Gastroesophageal sphincter (tissue), 4 donors: ENCODE measurements around the gene SPTB. TPM values are rescaled to one million over a fixed set of nuclear protein-coding genes. Genes with fewer than 3 reads are reported as not detected.
"Not testable (repeated sequence)": the region's sequence is repeated elsewhere in the genome, so short reads cannot be mapped to it uniquely, and the experiment has no call there.

Experiments
- ATAC-seq: fragments of 150-250 bp; one replicate; pipeline ENCODE4 v1.9.1; 2016; ENCODE audit warnings: mild to moderate bottlenecking, moderate library complexity
- H3K27ac ChIP-seq, 4 donors: fragments of 200-600 bp; sonication (generic) in 3 of 4; 1 replicate in 3 of 4; 2 replicates in 1 of 4; pipeline ENCODE4 v1.5.1; 2016 to 2019
- H3K27me3 ChIP-seq: fragments of 200-600 bp; sonication (generic); one replicate; pipeline ENCODE4 v1.5.1; 2019
- H3K36me3 ChIP-seq, 2 donors: fragments of 200-600 bp; sonication (generic); one replicate each; pipeline ENCODE4 v1.5.1; 2019; ENCODE audit warnings: control low read depth in 1 of 2
- H3K4me1 ChIP-seq, 3 donors: fragments of 200-600 bp; sonication (generic); 1 replicate in 2 of 3; 2 replicates in 1 of 3; pipeline ENCODE4 v1.5.1; 2016 to 2019; ENCODE audit warnings: control low read depth in 2 of 3
- H3K4me3 ChIP-seq, 2 donors: fragments of 200-600 bp; sonication (generic); one replicate each; pipeline ENCODE4 v1.5.1; 2019; ENCODE audit warnings: mild to moderate bottlenecking in 1 of 2, moderate library complexity in 1 of 2
- H3K9me3 ChIP-seq, 3 donors: fragments of 200-600 bp; sonication (generic); one replicate each; pipeline ENCODE4 v1.5.1; 2017 to 2019; ENCODE audit warnings: control low read depth in 2 of 3
- EP300 ChIP-seq: sonication (generic); formaldehyde crosslinking; IDR thresholded peaks from one replicate; pipeline ENCODE4 v1.6.1; 2017; ENCODE audit warnings: antibody characterized with exemption, mild to moderate bottlenecking
- POLR2A ChIP-seq, 2 donors: fragments of 450-650 bp; IDR thresholded peaks; one replicate each; pipeline ENCODE4 v1.6.1; 2017; ENCODE audit warnings: antibody characterized with exemption in 2 of 2, mild to moderate bottlenecking in 2 of 2, moderate library complexity in 1 of 2
- POLR2AphosphoS5 ChIP-seq: sonication (generic); formaldehyde crosslinking; IDR thresholded peaks from one replicate; pipeline ENCODE4 v1.6.1; 2017; ENCODE audit warnings: antibody characterized with exemption
- WGBS, 2 donors: methylation state at CpG; one replicate each; pipeline ENCODE4 v1.1.5; 2018; ENCODE audit warnings: low coverage in 1 of 2; 5-methylcytosine and 5-hydroxymethylcytosine counted together
- total RNA-seq, 4 donors: library from RNA; depleted of rRNA; stranded (reverse); fragments of >200 nt; gene quantifications; one replicate each; pipeline ENCODE4 v1.1.0, GENCODE V29; 2016
- TF ChIP-seq, protein P1 (sequence below), 4 experiments: fragments of 200-600 bp in 2 of 4; fragments of 450-650 bp in 2 of 4; sonication (generic) in 1 of 4; IDR thresholded peaks; one replicate each; pipeline ENCODE4 v1.5.1; 2017 to 2019; ENCODE audit warnings: antibody characterized with exemption in 4 of 4, mild to moderate bottlenecking in 2 of 4, moderate library complexity in 2 of 4

SPTB gene
- total RNA-seq, 4 donors from 2014 or later: 0.62 to 3.1 (median 1.0) TPM

DNA sequence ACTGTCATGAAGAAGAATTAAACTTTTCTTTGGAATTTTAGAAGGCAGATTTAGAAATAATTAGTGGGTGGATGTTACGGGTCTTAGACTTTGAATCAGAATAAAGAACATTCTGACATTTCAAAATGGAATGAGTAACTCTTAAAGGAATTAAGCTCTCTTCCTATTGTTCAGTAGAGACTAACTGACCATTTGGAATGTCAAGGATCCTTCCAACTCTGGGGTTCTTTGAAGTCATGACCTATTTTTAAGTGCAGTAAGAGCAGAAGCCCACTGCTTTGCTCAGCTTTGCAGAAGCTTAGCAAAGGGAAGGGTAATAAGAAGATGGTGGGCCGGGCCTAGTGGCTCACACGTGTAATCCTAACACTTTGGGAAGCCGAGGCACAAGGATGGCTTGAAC is 38.5 kb upstream of the SPTB start:
- WGBS, 2 donors: 79 to 81% methylated on average over 4 of the region's 4 CpGs
- TF ChIP-seq POLR2AphosphoS5 (no peak), POLR2A (IDR thresholded peaks at IDR 0.05) (no peak), EP300 (no peak)
- TF ChIP-seq, protein P1, sequence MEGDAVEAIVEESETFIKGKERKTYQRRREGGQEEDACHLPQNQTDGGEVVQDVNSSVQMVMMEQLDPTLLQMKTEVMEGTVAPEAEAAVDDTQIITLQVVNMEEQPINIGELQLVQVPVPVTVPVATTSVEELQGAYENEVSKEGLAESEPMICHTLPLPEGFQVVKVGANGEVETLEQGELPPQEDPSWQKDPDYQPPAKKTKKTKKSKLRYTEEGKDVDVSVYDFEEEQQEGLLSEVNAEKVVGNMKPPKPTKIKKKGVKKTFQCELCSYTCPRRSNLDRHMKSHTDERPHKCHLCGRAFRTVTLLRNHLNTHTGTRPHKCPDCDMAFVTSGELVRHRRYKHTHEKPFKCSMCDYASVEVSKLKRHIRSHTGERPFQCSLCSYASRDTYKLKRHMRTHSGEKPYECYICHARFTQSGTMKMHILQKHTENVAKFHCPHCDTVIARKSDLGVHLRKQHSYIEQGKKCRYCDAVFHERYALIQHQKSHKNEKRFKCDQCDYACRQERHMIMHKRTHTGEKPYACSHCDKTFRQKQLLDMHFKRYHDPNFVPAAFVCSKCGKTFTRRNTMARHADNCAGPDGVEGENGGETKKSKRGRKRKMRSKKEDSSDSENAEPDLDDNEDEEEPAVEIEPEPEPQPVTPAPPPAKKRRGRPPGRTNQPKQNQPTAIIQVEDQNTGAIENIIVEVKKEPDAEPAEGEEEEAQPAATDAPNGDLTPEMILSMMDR (IDR thresholded peaks at IDR 0.05): no peak
- ATAC-seq: no peak
- Histone ChIP-seq H3K27me3 (no peaks in the 10 kb centered on the region), H3K36me3 (no peaks in the 10 kb centered on the region), H3K4me1 (peaks cover 6 to 55% (median 13%) of the 10 kb centered on the region in 3 donors), H3K9me3 (no peaks in the 10 kb centered on the region), H3K27ac (no peak overlapping the region), H3K4me3 (no peak overlapping the region)

DNA sequence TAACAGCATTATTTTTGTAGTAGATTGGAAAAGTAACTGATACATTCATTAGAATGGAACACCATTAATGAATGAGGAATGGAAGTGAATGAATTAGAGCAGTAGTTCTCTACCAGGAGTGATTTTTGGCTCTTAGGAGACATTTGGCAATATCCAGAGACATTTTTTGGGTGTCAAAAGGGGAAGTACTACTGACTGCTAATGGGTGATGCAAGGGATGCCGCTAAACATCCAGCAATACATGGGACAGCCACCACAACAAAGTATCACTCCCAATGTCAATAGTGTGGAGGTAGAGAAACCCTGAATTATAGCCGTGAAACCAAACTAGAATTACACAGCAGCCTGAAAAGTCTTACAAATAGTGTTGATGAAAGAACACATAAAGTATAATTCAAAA is 36.1 kb upstream of the SPTB start:
- no peaks in the 10 kb centered on the region for H3K36me3 ChIP-seq
- no peak for ATAC-seq
- no peak overlapping the region for H3K4me3 ChIP-seq
- TF ChIP-seq POLR2A (IDR thresholded peaks at IDR 0.05) (no peak), POLR2AphosphoS5 (no peak), EP300 (no peak)
- TF ChIP-seq, protein P1 (IDR thresholded peaks at IDR 0.05): no peak
- peaks cover 6 to 55% (median 13%) of the 10 kb centered on the region in 3 donors for H3K4me1 ChIP-seq
- H3K27ac ChIP-seq: no peak overlapping the region
- 91 to 100% methylated on average over 2 of the region's 2 CpGs for WGBS, 2 donors
- no peaks in the 10 kb centered on the region for H3K27me3 ChIP-seq
- no peaks in the 10 kb centered on the region for H3K9me3 ChIP-seq

DNA sequence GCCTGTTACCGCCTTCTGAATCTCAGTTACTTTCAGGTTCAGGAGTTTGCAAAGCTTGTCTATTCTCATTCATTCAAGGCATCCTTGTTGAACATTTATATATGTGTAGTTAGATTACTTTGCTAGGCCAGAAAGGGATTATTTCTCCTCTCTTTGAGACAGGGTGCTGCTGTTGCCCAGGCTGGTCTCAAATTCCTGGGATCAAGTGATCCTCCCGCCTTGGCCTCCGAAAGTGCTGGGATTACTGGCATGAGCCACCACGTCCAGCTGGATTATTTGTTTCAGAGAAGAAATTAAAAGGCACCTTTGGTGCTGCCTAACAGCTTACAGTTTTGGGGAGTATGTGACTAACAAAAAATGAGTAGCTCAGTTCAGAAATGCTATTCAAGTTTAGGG is 35.3 kb upstream of the SPTB start:
- H3K9me3 ChIP-seq: no peaks in the 10 kb centered on the region
- H3K4me1 ChIP-seq: peaks cover 6 to 54% (median 13%) of the 10 kb centered on the region in 3 donors
- peaks cover 6% of the 10 kb centered on the region for H3K27me3 ChIP-seq
- ATAC-seq: no peak
- H3K36me3 ChIP-seq: no peaks in the 10 kb centered on the region
- WGBS, 2 donors: 0% methylated on average over 1 to 2 of the region's 4 CpGs
- TF ChIP-seq, protein P1 (IDR thresholded peaks at IDR 0.05): no peak
- TF ChIP-seq EP300 (no peak), POLR2AphosphoS5 (no peak), POLR2A (IDR thresholded peaks at IDR 0.05) (no peak)
- H3K27ac ChIP-seq: peak overlapping the region in 3 of 4 donors; percentile 90 to 98 (median 96)
- peak overlapping the region; percentile 76 to 78 for H3K4me3 ChIP-seq

DNA sequence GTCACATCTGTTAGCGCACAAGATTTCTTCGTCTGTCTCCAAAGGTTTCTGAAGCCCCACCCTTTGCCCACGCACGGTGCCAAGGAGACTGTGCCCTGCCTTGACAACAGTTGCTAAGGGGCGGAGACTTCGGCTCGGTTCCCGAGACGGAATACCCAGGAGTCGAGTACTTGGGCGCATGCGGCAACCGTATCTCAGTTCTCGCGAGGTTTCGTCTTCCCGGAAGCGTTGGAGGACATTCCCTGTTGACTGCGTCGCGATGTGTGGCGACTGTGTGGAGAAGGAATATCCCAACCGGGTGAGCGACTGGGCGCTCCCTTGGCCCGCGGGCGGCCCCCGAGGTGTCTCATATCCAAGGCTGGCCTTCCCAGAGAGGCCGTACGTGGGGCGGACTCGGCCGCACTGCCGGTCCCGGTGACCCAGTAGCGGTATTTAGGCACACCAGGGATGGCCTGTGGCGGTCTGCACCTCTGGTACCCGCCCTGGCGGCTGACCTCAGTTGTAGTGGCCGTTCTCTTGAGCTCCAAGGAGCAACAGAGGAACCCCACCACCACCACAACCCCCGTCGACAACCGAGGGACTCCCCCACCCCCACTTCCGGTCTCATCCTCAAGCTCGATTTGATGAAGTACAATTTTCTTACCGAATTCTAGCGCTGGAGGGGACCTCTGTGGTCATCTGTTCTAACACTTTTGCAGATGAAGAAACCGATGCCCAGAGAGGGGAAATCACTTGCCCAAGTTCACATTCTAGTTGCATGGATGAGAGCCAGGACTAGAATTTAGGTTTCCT is 34.7 kb upstream of the SPTB start, which contains the start of gene CHURC1:
CHURC1 (plus strand) TSS at position 219 of the 792 bp plus-strand sequence; CDS start at position 260, 41 bp downstream.
- H3K4me3 ChIP-seq: peak within 1 kb of the TSS; percentile 76 to 78
- H3K36me3 ChIP-seq: no peaks in the 10 kb centered on the region
- peak within 1 kb of the TSS; percentile 79 to 98 (median 93) for H3K27ac ChIP-seq
- peaks cover 11% of the 10 kb centered on the region for H3K27me3 ChIP-seq
- 0% methylated on average over 1 to 3 of the region's 49 CpGs for WGBS, 2 donors
- no peaks in the 10 kb centered on the region for H3K9me3 ChIP-seq
- H3K4me1 ChIP-seq: peaks cover 6 to 48% (median 13%) of the 10 kb centered on the region in 3 donors
- peak; percentile 96 for TF ChIP-seq POLR2AphosphoS5
- no peak for TF ChIP-seq EP300
- TF ChIP-seq, protein P1 (IDR thresholded peaks at IDR 0.05): peak in 1 of 4 experiments; percentile 18
- peak; percentile 77 to 78 for TF ChIP-seq POLR2A (IDR thresholded peaks at IDR 0.05)
- peak; percentile 99 for ATAC-seq

DNA sequence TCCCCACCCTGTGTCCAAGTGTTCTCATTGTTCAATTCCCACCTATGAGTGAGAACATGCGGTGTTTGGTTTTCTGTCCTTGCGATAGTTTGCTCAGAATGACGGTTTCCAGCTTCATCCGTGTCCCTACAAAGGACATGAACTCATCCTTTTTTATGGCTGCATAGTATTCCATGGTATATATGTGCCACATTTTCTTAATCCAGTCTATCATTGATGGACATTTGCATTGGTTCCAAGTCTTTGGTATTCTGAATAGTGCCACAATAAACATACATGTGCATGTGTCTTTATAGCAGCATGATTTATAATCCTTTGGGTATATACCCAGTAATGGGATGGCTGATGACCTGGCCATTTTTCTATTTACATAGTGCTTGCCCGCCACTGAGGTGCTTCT is 33.8 kb upstream of the SPTB start:
- H3K27ac ChIP-seq: peak overlapping the region; percentile 79 to 98 (median 93)
- H3K36me3 ChIP-seq, H3K9me3 ChIP-seq, ATAC-seq: not testable (repeated sequence)
- WGBS, 2 donors: 49 to 75% methylated on average over 2 to 3 of the region's 5 CpGs
- H3K4me3 ChIP-seq: peak overlapping the region; percentile 76 to 78
- peaks cover 16% of the 10 kb centered on the region for H3K27me3 ChIP-seq
- H3K4me1 ChIP-seq: peaks cover 6 to 41% (median 13%) of the 10 kb centered on the region in 3 donors
